ENCODE measurements around the gene TBPL1. TPM values are rescaled to one million over a fixed set of nuclear protein-coding genes. Genes with fewer than 3 reads are reported as not detected.

TBPL1 gene
- polyA plus RNA-seq, 1 donor (not counting 4 experiments of a cell fraction or from before 2014, with no cell fraction given), result 39.1 TPM

DNA sequence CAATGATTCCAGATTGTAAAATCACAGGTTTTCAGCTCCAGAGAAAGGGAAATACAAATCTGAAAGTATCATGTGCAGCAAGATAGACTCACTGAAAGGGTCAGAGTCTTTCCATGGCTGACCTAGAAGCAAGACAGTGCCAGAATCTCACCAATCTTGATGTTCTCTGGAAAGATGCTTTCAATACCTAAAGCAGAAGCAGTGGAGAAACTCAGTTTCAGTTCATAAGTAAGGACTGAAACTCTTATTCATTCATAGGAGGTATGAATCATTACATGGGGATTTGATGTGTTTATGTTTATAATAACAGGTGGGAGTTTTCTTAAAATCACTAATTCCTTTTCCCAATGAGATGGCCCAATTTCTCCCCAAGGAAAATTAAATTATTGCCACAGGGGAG is 56.9 kb downstream of the TBPL1 start:
- Histone ChIP-seq H3K9me3 (ENCODE audit: control insufficient read depth, low read depth, low read length) (no peaks in the 10 kb centered on the region), H3K36me3 (ENCODE audit: control insufficient read depth in 2 of 2, extremely low read depth in 1 of 2, insufficient read depth in 2 of 2, low read length in 2 of 2) (no peaks in the 10 kb centered on the region), H3K27me3 (ENCODE audit: control insufficient read depth, extremely low read depth, insufficient read depth, low read length) (no peaks in the 10 kb centered on the region), H3K27ac (ENCODE audit: control insufficient read depth, insufficient read depth, low read length) (no peak overlapping the region), H2AFZ (ENCODE audit: control insufficient read depth, low read length) (no peak overlapping the region), H3K4me2 (ENCODE audit: control insufficient read depth, extremely low read depth, insufficient read depth, low read depth, low read length) (no peak overlapping the region), H3K9ac (ENCODE audit: control insufficient read depth, extremely low read depth, insufficient read depth, low read length) (no peak overlapping the region), H3K4me1 (ENCODE audit: control insufficient read depth, extremely low read depth, insufficient read depth, low read length) (no peaks in the 10 kb centered on the region), H3K4me3 (ENCODE audit: control insufficient read depth in 2 of 3, extremely low read depth in 1 of 3, insufficient read depth in 2 of 3, low read depth in 1 of 3, low read length in 3 of 3) (no peak overlapping the region), H3K9me1 (ENCODE audit: control insufficient read depth, extremely low read depth, insufficient read depth, low read length) (no peaks in the 10 kb centered on the region), H3K79me2 (ENCODE audit: control insufficient read depth, insufficient read depth, low read length) (no peaks in the 10 kb centered on the region), H4K20me1 (ENCODE audit: control insufficient read depth, extremely low read depth, insufficient read depth, low read length) (no peaks in the 10 kb centered on the region)
- no peak for DNase-seq (ENCODE audit: low read depth, low spot score)
- TF ChIP-seq, protein P1, sequence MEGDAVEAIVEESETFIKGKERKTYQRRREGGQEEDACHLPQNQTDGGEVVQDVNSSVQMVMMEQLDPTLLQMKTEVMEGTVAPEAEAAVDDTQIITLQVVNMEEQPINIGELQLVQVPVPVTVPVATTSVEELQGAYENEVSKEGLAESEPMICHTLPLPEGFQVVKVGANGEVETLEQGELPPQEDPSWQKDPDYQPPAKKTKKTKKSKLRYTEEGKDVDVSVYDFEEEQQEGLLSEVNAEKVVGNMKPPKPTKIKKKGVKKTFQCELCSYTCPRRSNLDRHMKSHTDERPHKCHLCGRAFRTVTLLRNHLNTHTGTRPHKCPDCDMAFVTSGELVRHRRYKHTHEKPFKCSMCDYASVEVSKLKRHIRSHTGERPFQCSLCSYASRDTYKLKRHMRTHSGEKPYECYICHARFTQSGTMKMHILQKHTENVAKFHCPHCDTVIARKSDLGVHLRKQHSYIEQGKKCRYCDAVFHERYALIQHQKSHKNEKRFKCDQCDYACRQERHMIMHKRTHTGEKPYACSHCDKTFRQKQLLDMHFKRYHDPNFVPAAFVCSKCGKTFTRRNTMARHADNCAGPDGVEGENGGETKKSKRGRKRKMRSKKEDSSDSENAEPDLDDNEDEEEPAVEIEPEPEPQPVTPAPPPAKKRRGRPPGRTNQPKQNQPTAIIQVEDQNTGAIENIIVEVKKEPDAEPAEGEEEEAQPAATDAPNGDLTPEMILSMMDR (optimal IDR thresholded peaks at IDR 0.05 in 1 of 3, IDR thresholded peaks at IDR 0.05 in 1 of 3, conservative IDR thresholded peaks at IDR 0.05 in 1 of 3; ENCODE audit: extremely low read depth in 1 of 3, insufficient read depth in 2 of 3, low read length in 3 of 3), result no peak
- TF ChIP-seq EZH2 (IDR thresholded peaks at IDR 0.05; ENCODE audit: low read length), result no peak
- FAIRE-seq, result no peak
- dilution Hi-C loops (cut with MboI; ENCODE audit: extremely low pct_ligation_motif_present, low sequenced_read_pairs), result no loop called here

DNA sequence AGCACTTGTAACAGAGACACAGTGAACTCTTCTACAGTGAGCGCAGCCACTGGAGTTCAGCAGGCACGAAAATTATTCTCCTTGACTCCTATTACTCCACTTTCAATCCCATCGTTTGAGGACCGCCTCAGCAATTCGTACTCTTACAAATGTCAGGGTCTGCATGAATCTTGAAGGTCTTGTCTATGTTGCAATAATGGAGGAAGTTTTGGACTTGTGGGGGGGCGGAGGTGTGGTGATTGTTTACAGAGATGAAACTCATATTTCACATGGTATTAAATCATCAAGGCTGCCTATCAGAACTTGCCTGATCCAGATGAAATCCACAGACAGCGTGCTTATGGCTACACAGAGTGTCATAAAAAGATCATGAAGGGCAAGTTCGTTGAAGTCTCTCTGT is 57.4 kb downstream of the TBPL1 start:
- DNase-seq (ENCODE audit: low read depth, low spot score), result no peak
- no peak for FAIRE-seq
- H3K9me1 ChIP-seq (ENCODE audit: control insufficient read depth, extremely low read depth, insufficient read depth, low read length), result no peaks in the 10 kb centered on the region
- H3K27ac ChIP-seq (ENCODE audit: control insufficient read depth, insufficient read depth, low read length), result no peak overlapping the region
- H3K4me3 ChIP-seq (ENCODE audit: control insufficient read depth in 2 of 3, extremely low read depth in 1 of 3, insufficient read depth in 2 of 3, low read depth in 1 of 3, low read length in 3 of 3), result no peak overlapping the region
- TF ChIP-seq EZH2 (IDR thresholded peaks at IDR 0.05; ENCODE audit: low read length), result no peak
- TF ChIP-seq, protein P1 (optimal IDR thresholded peaks at IDR 0.05 in 1 of 3, IDR thresholded peaks at IDR 0.05 in 1 of 3, conservative IDR thresholded peaks at IDR 0.05 in 1 of 3; ENCODE audit: extremely low read depth in 1 of 3, insufficient read depth in 2 of 3, low read length in 3 of 3), result no peak
- H3K79me2 ChIP-seq (ENCODE audit: control insufficient read depth, insufficient read depth, low read length), result no peaks in the 10 kb centered on the region
- no peaks in the 10 kb centered on the region for H3K9me3 ChIP-seq (ENCODE audit: control insufficient read depth, low read depth, low read length)
- H3K9ac ChIP-seq (ENCODE audit: control insufficient read depth, extremely low read depth, insufficient read depth, low read length), result no peak overlapping the region
- H2AFZ ChIP-seq (ENCODE audit: control insufficient read depth, low read length), result no peak overlapping the region
- dilution Hi-C loops (cut with MboI; ENCODE audit: extremely low pct_ligation_motif_present, low sequenced_read_pairs), result no loop called here
- no peaks in the 10 kb centered on the region for H3K27me3 ChIP-seq (ENCODE audit: control insufficient read depth, extremely low read depth, insufficient read depth, low read length)
- H4K20me1 ChIP-seq (ENCODE audit: control insufficient read depth, extremely low read depth, insufficient read depth, low read length), result no peaks in the 10 kb centered on the region
- H3K36me3 ChIP-seq (ENCODE audit: control insufficient read depth in 2 of 2, extremely low read depth in 1 of 2, insufficient read depth in 2 of 2, low read length in 2 of 2), result no peaks in the 10 kb centered on the region
- no peaks in the 10 kb centered on the region for H3K4me1 ChIP-seq (ENCODE audit: control insufficient read depth, extremely low read depth, insufficient read depth, low read length)
- H3K4me2 ChIP-seq (ENCODE audit: control insufficient read depth, extremely low read depth, insufficient read depth, low read depth, low read length), result no peak overlapping the region
